Esophagus squamous epithelium (tissue), 5 donors: ENCODE results near the gene TMEM178B. TPM values are rescaled to one million over a fixed set of nuclear protein-coding genes. Genes with fewer than 3 reads are reported as not detected.

Experiments
- DNase-seq: peaks from one replicate; lab custom pipeline; 2025; lab: John Stamatoyannopoulos, UW
- H3K27ac ChIP-seq, 4 donors: fragments of 200-600 bp; sonication (generic); one replicate each; pipeline ENCODE4 v1.5.1; 2016 to 2019; ENCODE audit warnings: mild to moderate bottlenecking in 1 of 4
- H3K27me3 ChIP-seq, 4 donors: fragments of 200-600 bp; sonication (generic); 1 replicate in 3 of 4; 2 replicates in 1 of 4; pipeline versions ENCODE4 v1.5.1 to v1.6.0; 2017 to 2021; ENCODE audit warnings: antibody characterized with exemption in 1 of 4
- H3K36me3 ChIP-seq, 3 donors: fragments of 200-600 bp; sonication (generic); one replicate each; pipeline ENCODE4 v1.5.1; 2016 to 2019
- H3K4me1 ChIP-seq, 3 donors: fragments of 200-600 bp; sonication (generic); one replicate each; pipeline ENCODE4 v1.5.1; 2017 to 2019
- H3K4me3 ChIP-seq, 4 donors: fragments of 200-600 bp; sonication (generic); 1 replicate in 3 of 4; 2 replicates in 1 of 4; pipeline ENCODE4 v1.5.1; 2016 to 2019; ENCODE audit warnings: mild to moderate bottlenecking in 2 of 4, moderate library complexity in 1 of 4
- H3K9me3 ChIP-seq, 3 donors: fragments of 200-600 bp; sonication (generic); one replicate each; pipeline ENCODE4 v1.5.1; 2016 to 2019
- CTCF ChIP-seq, 6 experiments: fragments of 450-650 bp in 4 of 6; fragments of 200-600 bp in 2 of 6; sonication (generic) in 2 of 6; IDR thresholded peaks; one replicate each; pipeline ENCODE4 v1.5.1; 2016 to 2019; ENCODE audit warnings: antibody characterized with exemption in 6 of 6, mild to moderate bottlenecking in 4 of 6, moderate library complexity in 4 of 6
- POLR2A ChIP-seq, 4 donors: fragments of 450-650 bp; IDR thresholded peaks; one replicate each; pipeline ENCODE4 v1.6.1; 2017; ENCODE audit warnings: antibody characterized with exemption in 4 of 4, mild to moderate bottlenecking in 4 of 4, moderate library complexity in 3 of 4
- WGBS, 2 donors: methylation state at CpG; one replicate each; pipeline ENCODE4 v1.1.5; 2018; 5-methylcytosine and 5-hydroxymethylcytosine counted together
- intact Hi-C: fragments of 100-400 bp; cut with DNase I; formaldehyde crosslinking; loops from one replicate; pipeline ENCODE4 v1.15.0; 2022
- total RNA-seq, 4 donors: library from RNA; depleted of rRNA; stranded (reverse); fragments of >200 nt; gene quantifications; one replicate each; pipeline ENCODE4 v1.1.0, GENCODE V29; 2016
- donor health status: DM: yes; HTN: yes; CAD: no.

Gene TMEM178B
- total RNA-seq, 4 donors from 2014 or later = 0.95 to 1.7 (median 1.2) TPM

GRCh38 chr7:141360416-141360760 is 286.5 kb downstream of the TMEM178B start:
- Histone ChIP-seq H3K27me3 (no peaks in the 10 kb centered on the region), H3K9me3 (no peaks in the 10 kb centered on the region), H3K4me3 (no peak overlapping the region), H3K36me3 (no peaks in the 10 kb centered on the region), H3K4me1 (peaks cover 0 to 37% (median 0%) of the 10 kb centered on the region in 3 donors), H3K27ac (no peak overlapping the region)
- TF ChIP-seq POLR2A (IDR thresholded peaks at IDR 0.05) (no peak), CTCF (IDR thresholded peaks at IDR 0.05) (no peak)
- WGBS, 2 donors = 84 to 87% methylated on average over 3 of the region's 3 CpGs
- DNase-seq = no peak
- intact Hi-C loops = no loop called here

DNA sequence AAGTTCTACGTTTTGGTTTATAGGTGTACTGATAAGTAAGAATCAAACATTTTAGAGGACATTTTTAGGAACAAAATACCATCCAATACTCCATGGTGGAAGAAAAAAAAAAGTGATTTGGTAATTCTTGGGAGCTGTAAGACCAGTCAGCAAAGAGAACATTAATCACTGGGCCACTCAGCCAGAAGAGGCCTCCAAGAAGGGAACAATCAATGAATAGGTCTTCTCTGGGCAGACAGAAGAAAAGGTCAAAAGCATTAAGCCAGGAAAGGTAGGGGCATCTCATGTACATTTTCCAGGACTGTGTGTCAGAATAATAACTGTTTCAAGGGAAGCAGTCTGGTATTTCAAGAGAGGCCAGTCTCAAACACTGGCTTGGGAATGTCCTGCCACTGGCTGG is 286.9 kb downstream of the TMEM178B start:
- intact Hi-C loops = no loop called here
- no peaks in the 10 kb centered on the region for H3K27me3 ChIP-seq
- TF ChIP-seq CTCF (IDR thresholded peaks at IDR 0.05) = no peak
- H3K36me3 ChIP-seq = no peaks in the 10 kb centered on the region
- H3K4me3 ChIP-seq = no peak overlapping the region
- DNase-seq = no peak
- no peak overlapping the region for H3K27ac ChIP-seq
- no peaks in the 10 kb centered on the region for H3K9me3 ChIP-seq
- H3K4me1 ChIP-seq = peaks cover 0 to 35% (median 0%) of the 10 kb centered on the region in 3 donors
- WGBS, 2 donors = 56 to 81% methylated on average over 1 of the region's 1 CpG

DNA sequence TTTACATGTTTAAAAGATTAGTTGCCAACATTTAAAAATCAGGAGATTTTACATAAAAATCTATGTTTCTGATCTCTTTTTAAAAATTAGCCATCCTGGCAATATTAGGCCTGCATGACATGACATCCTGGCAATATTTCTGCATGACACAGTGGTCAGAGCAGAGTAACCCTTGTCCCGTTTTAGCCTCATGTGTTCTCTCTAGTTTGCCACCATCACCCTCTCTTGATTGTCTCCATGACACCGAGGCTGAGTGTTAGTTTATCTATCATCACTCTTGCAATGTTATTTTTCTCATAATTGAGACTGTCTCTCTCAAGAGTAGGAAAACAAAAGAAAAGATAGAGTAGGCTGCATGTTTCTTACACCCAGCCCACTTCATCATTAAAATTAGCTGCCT is 287.6 kb downstream of the TMEM178B start:
- H3K27me3 ChIP-seq = no peaks in the 10 kb centered on the region

DNA sequence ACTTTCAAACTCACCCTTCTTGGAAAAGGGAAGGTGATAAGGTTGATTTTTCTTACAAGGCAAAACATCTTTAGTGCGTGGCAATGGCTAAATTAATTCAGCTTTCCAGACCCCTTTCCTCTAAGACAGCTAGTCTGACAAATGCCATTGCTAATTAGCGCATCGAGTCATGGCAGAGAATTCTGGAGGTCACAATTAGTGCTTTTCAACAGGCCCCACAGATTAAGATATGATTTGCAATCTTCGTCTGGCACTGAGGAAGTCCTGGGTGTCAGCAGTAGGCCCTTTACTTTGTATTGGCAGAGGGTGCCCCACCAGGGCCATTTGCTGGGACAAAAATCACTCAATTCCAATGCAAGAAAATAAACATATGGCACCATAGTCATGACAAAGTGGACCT is 288.1 kb downstream of the TMEM178B start:
- 93 to 98% methylated on average over 4 of the region's 4 CpGs for WGBS, 2 donors
- Histone ChIP-seq H3K27me3 (no peaks in the 10 kb centered on the region), H3K4me3 (no peak overlapping the region), H3K4me1 (peaks cover 0 to 35% (median 0%) of the 10 kb centered on the region in 3 donors), H3K27ac (no peak overlapping the region), H3K36me3 (no peaks in the 10 kb centered on the region), H3K9me3 (no peaks in the 10 kb centered on the region)
- no peak for DNase-seq
- intact Hi-C loops = no loop called here
- TF ChIP-seq POLR2A (IDR thresholded peaks at IDR 0.05) (no peak), CTCF (IDR thresholded peaks at IDR 0.05) (no peak)

More for the DNA sequence above, 287.6 kb downstream of the TMEM178B start:
- Histone ChIP-seq H3K9me3 (no peaks in the 10 kb centered on the region), H3K36me3 (no peaks in the 10 kb centered on the region), H3K27ac (no peak overlapping the region), H3K4me1 (peaks cover 0 to 36% (median 0%) of the 10 kb centered on the region in 3 donors), H3K4me3 (no peak overlapping the region)
- intact Hi-C loops = no loop called here
- WGBS, 2 donors = 63 to 83% methylated on average over 2 of the region's 2 CpGs
- no peak for DNase-seq
- TF ChIP-seq CTCF (IDR thresholded peaks at IDR 0.05) = no peak
- no peak for TF ChIP-seq POLR2A (IDR thresholded peaks at IDR 0.05)

- Histone ChIP-seq H3K27ac (no peak overlapping the region), H3K27me3 (no peaks in the 10 kb centered on the region), H3K4me3 (no peak overlapping the region), H3K4me1 (peaks cover 0 to 35% (median 0%) of the 10 kb centered on the region in 3 donors), H3K9me3 (no peaks in the 10 kb centered on the region), H3K36me3 (no peaks in the 10 kb centered on the region)
- 27 to 51% methylated on average over 13 of the region's 13 CpGs for WGBS, 2 donors
- DNase-seq = no peak
- TF ChIP-seq CTCF (IDR thresholded peaks at IDR 0.05) = no peak
- no peak for TF ChIP-seq POLR2A (IDR thresholded peaks at IDR 0.05)
- intact Hi-C loops = no loop called here
Observed at GRCh38 chr7:141362580-141363435, 288.9 kb downstream of the TMEM178B start.
